A549 (cell line): Measurements from ENCODE around the gene LGR6. TPM values are rescaled to one million over a fixed set of nuclear protein-coding genes. Genes with fewer than 3 reads are reported as not detected.

Experiments
- ATAC-seq, 2 experiments: fragments of 200-7000 bp in 1 of 2; fragments of >200 bp in 1 of 2; cut with Nextera tagmentation in 1 of 2; cut with Tn5 transposase in 1 of 2; 3 replicates each; pipeline versions ENCODE4 v1.8.0 to v1.9.1; 2018 to 2020; ENCODE audit warnings: mild to moderate bottlenecking in 1 of 2, moderate library complexity in 1 of 2
- CTCF ChIA-PET: fragments of 300-600 bp; sonication (Branson Sonifier 250); formaldehyde crosslinking; extraction: SDS; loops from one replicate; lab custom pipeline; 2021; ENCODE audit warnings: antibody characterized with exemption, inconsistent platforms; lab: Yijun Ruan, JAX
- POLR2A ChIA-PET: fragments of 350-600 bp; formaldehyde crosslinking; extraction: SDS; loops from one replicate; lab custom pipeline; 2021; ENCODE audit warnings: antibody characterized with exemption, inconsistent platforms; lab: Yijun Ruan, JAX
- DNase-seq, 2 experiments: peaks; one replicate each; pipeline versions ENCODE4 v3.0.0 to v3.0.0-alpha.2; 2011 to 2016; ENCODE audit warnings: low read depth in 1 of 2, low spot score in 1 of 2
- FAIRE-seq: peaks from 2 replicates; lab custom pipeline; 2011; peaks lifted over from hg19 to GRCh38; lab: Jason Lieb, UNC
- H3K27ac ChIP-seq, 2 experiments: fragments of >200 bp; sonication (Bioruptor Twin); formaldehyde crosslinking; 3 replicates each; pipeline ENCODE4 v1.5.1; 2016 to 2017
- H3K4me1 ChIP-seq: fragments of >200 bp; sonication (Bioruptor Twin); formaldehyde crosslinking; 3 replicates; pipeline ENCODE4 v1.6.1; 2016
- H3K4me2 ChIP-seq: fragments of >200 bp; sonication (Bioruptor Twin); formaldehyde crosslinking; 3 replicates; pipeline ENCODE4 v1.6.1; 2016
- H3K4me3 ChIP-seq: fragments of >200 bp; sonication (Bioruptor Twin); formaldehyde crosslinking; 3 replicates; pipeline ENCODE4 v1.5.1; 2016
- H3K9me3 ChIP-seq: fragments of >200 bp; sonication (Bioruptor Twin); formaldehyde crosslinking; 3 replicates; pipeline ENCODE4 v1.6.1; 2016
- BHLHE40 ChIP-seq: IDR thresholded peaks from 2 replicates; pipeline ENCODE4 v1.6.1; 2012; ENCODE audit warnings: low read depth, low read length, inconsistent platforms
- CTCF ChIP-seq: fragments of >200 bp; sonication (Bioruptor Twin); formaldehyde crosslinking; IDR thresholded peaks from 3 replicates; pipeline ENCODE4 v1.5.1; 2016
- E2F6 ChIP-seq: IDR thresholded peaks from 2 replicates; pipeline ENCODE4 v1.6.1; 2012; ENCODE audit warnings: low read depth, borderline replicate concordance
- EHMT2 ChIP-seq: fragments of 200-600 bp; sonication (generic); IDR thresholded peaks from 2 replicates; pipeline ENCODE4 v1.6.1; 2016; ENCODE audit warnings: antibody characterized with exemption, low read depth, mild to moderate bottlenecking, moderate library complexity
- FOXS1 ChIP-seq: fragments of 250-450 bp; sonication (Bioruptor Pico); IDR thresholded peaks from 2 replicates; pipeline ENCODE4 v1.5.0; 2020; ENCODE audit warnings: mild to moderate bottlenecking, moderate library complexity
- HES2 ChIP-seq: fragments of >200 bp; sonication (Bioruptor Twin); formaldehyde crosslinking; IDR thresholded peaks from 2 replicates; pipeline ENCODE4 v1.6.1; 2016
- HEYL ChIP-seq: fragments of 250-450 bp; sonication (Bioruptor Pico); IDR thresholded peaks from 2 replicates; pipeline ENCODE4 v1.8.0; 2021; ENCODE audit warnings: mild to moderate bottlenecking, moderate library complexity
- HMGXB4 ChIP-seq: fragments of 250-450 bp; sonication (Bioruptor Pico); IDR thresholded peaks from 2 replicates; pipeline ENCODE4 v1.5.0; 2021; ENCODE audit warnings: mild to moderate bottlenecking, moderate library complexity, borderline replicate concordance
- JUNB ChIP-seq: fragments of >200 bp; sonication (Bioruptor Twin); formaldehyde crosslinking; IDR thresholded peaks from 2 replicates; pipeline ENCODE4 v1.6.1; 2016
- KDM1A ChIP-seq: fragments of 200-600 bp; sonication (generic); IDR thresholded peaks from 2 replicates; pipeline ENCODE4 v1.6.1; 2016; ENCODE audit warnings: low read depth, mild to moderate bottlenecking
- MAZ ChIP-seq: fragments of 150-350 bp; IDR thresholded peaks from 2 replicates; pipeline ENCODE4 v1.6.1; 2014; ENCODE audit warnings: antibody characterized with exemption, low read depth, low read length, borderline replicate concordance
- NFE2L2 ChIP-seq: fragments of 150-350 bp; conservative IDR thresholded peaks from 2 replicates; pipeline ENCODE4 v1.6.1; 2014; ENCODE audit warnings: low read length
- PHF8 ChIP-seq: fragments of 200-600 bp; sonication (generic); IDR thresholded peaks from 2 replicates; pipeline ENCODE4 v1.6.1; 2016; ENCODE audit warnings: low read depth, mild to moderate bottlenecking, antibody characterized with exemption, moderate library complexity, borderline replicate concordance
- POLR2A ChIP-seq: IDR thresholded peaks from 2 replicates; pipeline ENCODE4 v1.6.1; 2012; ENCODE audit warnings: mild to moderate bottlenecking, low read length
- RCOR1 ChIP-seq: fragments of 150-350 bp; IDR thresholded peaks from 2 replicates; pipeline ENCODE4 v1.6.1; 2014; ENCODE audit warnings: antibody characterized with exemption, low read length, low read depth
- REST ChIP-seq: fragments of 200-600 bp; sonication (generic); IDR thresholded peaks from 2 replicates; pipeline ENCODE4 v1.6.1; 2016; ENCODE audit warnings: antibody characterized with exemption, mild to moderate bottlenecking, moderate library complexity
- SMC3 ChIP-seq: fragments of >200 bp; sonication (Bioruptor Twin); formaldehyde crosslinking; IDR thresholded peaks from 3 replicates; pipeline ENCODE4 v1.6.1; 2018; ENCODE audit warnings: inconsistent platforms
- polyA plus RNA-seq, 4 experiments: library from polyadenylated mRNA; depleted of rRNA in 3 of 4; stranded (reverse); fragments of >200 nt; fragmentation: RNase III in 1 of 4; extraction: RNeasy Plus Mini Kit Qiagen cat#74134 plus additional on column Dnase treatment in 1 of 4; gene quantifications; 2 replicates in 3 of 4; 3 replicates in 1 of 4; pipeline ENCODE4 v1.2.3, GENCODE V29; 2011 to 2017

The LGR6 gene
- polyA plus RNA-seq, 2 of the 4 experiments (the other 2 are of a cell fraction) = 0.84 to 1.1 TPM

- no peak for TF ChIP-seq REST
- no peak for TF ChIP-seq SMC3
- no peak for TF ChIP-seq FOXS1 (CRISPR knock-in tag)
- no peak for TF ChIP-seq E2F6
- no peak for TF ChIP-seq HES2
Observed at GRCh38 chr1:202355944-202356553, 162.4 kb downstream of the LGR6 start (continued).

GRCh38 chr1:202357506-202357905, 163.9 kb downstream of the LGR6 start:
- CTCF ChIA-PET = no interaction called here
- peaks cover 21% of the 10 kb centered on the region; the same call in 2 of the 3 replicates for H3K4me1 ChIP-seq
- no peak for FAIRE-seq
- ATAC-seq = no peak
- no peak overlapping the region for H3K27ac ChIP-seq
- no peak for TF ChIP-seq EHMT2
- no peak for TF ChIP-seq JUNB
- TF ChIP-seq PHF8 = no peak
- TF ChIP-seq HES2 = no peak
- no peak for TF ChIP-seq HEYL (CRISPR knock-in tag)
- no peak for TF ChIP-seq REST
- TF ChIP-seq HMGXB4 (CRISPR knock-in tag) = no peak
- TF ChIP-seq RCOR1 = no peak
- no peak for TF ChIP-seq BHLHE40
- no peak for TF ChIP-seq MAZ
- no peak for TF ChIP-seq SMC3
- no peak for TF ChIP-seq KDM1A
- TF ChIP-seq CTCF = no peak
- no peak for TF ChIP-seq POLR2A
- no peak for TF ChIP-seq NFE2L2
- TF ChIP-seq, all 56 proteins: peak for 0
- DNase-seq = no peak
- H3K4me3 ChIP-seq = no peak overlapping the region
- no peaks in the 10 kb centered on the region for H3K9me3 ChIP-seq
- POLR2A ChIA-PET = no interaction called here
- no peak overlapping the region for H3K4me2 ChIP-seq
